Right lobe of liver (tissue), 6 donors: ENCODE results near the gene NELFB. TPM values are rescaled to one million over a fixed set of nuclear protein-coding genes. Genes with fewer than 3 reads are reported as not detected.

Experiments used
- ATAC-seq, 4 donors: fragments of 200-7000 bp; cut with Tn5 transposase; one replicate each; pipeline ENCODE4 v1.9.1; 2020; ENCODE audit warnings: mild to moderate bottlenecking in 4 of 4, moderate library complexity in 4 of 4
- DNase-seq, 3 donors: peaks; one replicate each; pipeline ENCODE4 v3.0.0-alpha.2; 2020
- H3K27ac ChIP-seq, 3 donors: fragments of 200-600 bp; one replicate each; pipeline ENCODE4 v1.8.0; 2022
- H3K27me3 ChIP-seq, 2 donors: fragments of 200-600 bp; one replicate each; pipeline ENCODE4 v1.8.0; 2022
- H3K36me3 ChIP-seq, 4 donors: fragments of 200-600 bp; sonication (generic) in 1 of 4; one replicate each; pipeline versions ENCODE4 v1.5.1 to v1.8.0; 2017 to 2022; ENCODE audit warnings: control low read depth in 1 of 4
- H3K4me1 ChIP-seq, 4 donors: fragments of 200-600 bp; sonication (generic) in 1 of 4; one replicate each; pipeline versions ENCODE4 v1.5.1 to v1.8.0; 2017 to 2022; ENCODE audit warnings: control low read depth in 1 of 4
- H3K4me3 ChIP-seq, 3 donors: fragments of 200-600 bp; one replicate each; pipeline ENCODE4 v1.8.0; 2022
- H3K9me3 ChIP-seq, 4 donors: fragments of 200-600 bp; sonication (generic) in 1 of 4; one replicate each; pipeline versions ENCODE4 v1.5.1 to v1.8.0; 2017 to 2022; ENCODE audit warnings: control low read depth in 1 of 4
- CTCF ChIP-seq, 4 donors: fragments of 200-600 bp in 3 of 4; fragments of 450-650 bp in 1 of 4; IDR thresholded peaks; one replicate each; pipeline versions ENCODE4 v1.5.1 to v1.8.0; 2016 to 2022; ENCODE audit warnings: antibody characterized with exemption in 4 of 4, mild to moderate bottlenecking in 2 of 4
- POLR2A ChIP-seq: fragments of 450-650 bp; IDR thresholded peaks from one replicate; pipeline ENCODE4 v1.6.1; 2017; ENCODE audit warnings: antibody characterized with exemption, mild to moderate bottlenecking
- WGBS: methylation state at CpG from one replicate; pipeline ENCODE4 v1.1.6; 2018; ENCODE audit warnings: low coverage, low lambda C conversion rate; ENCODE audit not compliant: insufficient coverage; ENCODE audit errors: missing lambda C conversion rate; 5-methylcytosine and 5-hydroxymethylcytosine counted together
- intact Hi-C, 2 donors: fragments of 100-400 bp; cut with DNase I; formaldehyde crosslinking; loops; one replicate each; pipeline versions ENCODE4 v1.11.2 to v1.14.1; 2022
- total RNA-seq, 6 experiments: library from RNA; depleted of rRNA in 2 of 6; stranded (reverse); fragments of >200 nt in 2 of 6; fragmentation: NEBNext Ultra II Directional in 3 of 6; extraction: Animal tissue kit (Norgen Biotek cat#: 25700) in 3 of 6; gene quantifications; one replicate each; pipeline versions ENCODE4 v1.1.0 to v1.2.4, GENCODE V29; 2016 to 2023
- donor health status: DM: no; HTN: yes; CAD: no.
- donor health status: DM: no; HTN: no; CAD: no.
- donor health status: DM: no; HTN: no; CAD: no.
- donor health status: DM: no; HTN: yes; CAD: no.
- donor health status: DM: no; HTN: yes; CAD: no.

NELFB gene
- total RNA-seq, 6 experiments from 2014 or later: 15.6 to 21.6 (median 20.1) TPM

- DNase-seq (peak in 1 of 3 donors; percentile 70), ATAC-seq (peak; percentile 29 to 61 (median 44))
- Histone ChIP-seq H3K36me3 (no peaks in the 10 kb centered on the region), H3K4me3 (peak overlapping the region in 2 of 3 donors; percentile 17 to 29), H3K9me3 (no peaks in the 10 kb centered on the region), H3K27me3 (no peaks in the 10 kb centered on the region), H3K27ac (no peak overlapping the region), H3K4me1 (peaks cover 0 to 5% (median 0%) of the 10 kb centered on the region in 4 donors)
- no peak for TF ChIP-seq POLR2A
- TF ChIP-seq CTCF (IDR thresholded peaks at IDR 0.05): no peak
- WGBS: 77% methylated on average over 10 of the region's 36 CpGs
- intact Hi-C loops: no loop called here
These were observed 37.6 kb upstream of the NELFB start for GRCh38 chr9:137217276-137218211.

GRCh38 chr9:137218212-137218753 is 36.8 kb upstream of the NELFB start:
- H3K27ac ChIP-seq: no peak overlapping the region
- no peak for DNase-seq
- no peak for ATAC-seq
- peaks cover 0 to 11% (median 2%) of the 10 kb centered on the region in 4 donors for H3K4me1 ChIP-seq
- H3K4me3 ChIP-seq: no peak overlapping the region
- no CpG with 5 or more reads among the region's 30 CpGs for WGBS
- intact Hi-C loops: no loop called here
- no peaks in the 10 kb centered on the region for H3K9me3 ChIP-seq
- no peaks in the 10 kb centered on the region for H3K36me3 ChIP-seq
- H3K27me3 ChIP-seq: no peaks in the 10 kb centered on the region
- TF ChIP-seq POLR2A: no peak
- TF ChIP-seq CTCF (IDR thresholded peaks at IDR 0.05): no peak

- no peak overlapping the region for H3K4me3 ChIP-seq
- H3K9me3 ChIP-seq: no peaks in the 10 kb centered on the region
- DNase-seq: no peak
- H3K27me3 ChIP-seq: no peaks in the 10 kb centered on the region
- ATAC-seq: peak in 1 of 4 donors; percentile 20
- intact Hi-C loops: no loop called here
- peaks cover 0 to 12% (median 2%) of the 10 kb centered on the region in 4 donors for H3K4me1 ChIP-seq
- TF ChIP-seq POLR2A (no peak), CTCF (IDR thresholded peaks at IDR 0.05) (no peak)
- no peaks in the 10 kb centered on the region for H3K36me3 ChIP-seq
- WGBS: 55% methylated on average over 4 of the region's 12 CpGs
- H3K27ac ChIP-seq: no peak overlapping the region
These were observed 36.3 kb upstream of the NELFB start for GRCh38 chr9:137218754-137219271.

- ATAC-seq (no peak), DNase-seq (no peak)
- no peaks in the 10 kb centered on the region for H3K27me3 ChIP-seq
- WGBS: 100% methylated on average over 2 of the region's 10 CpGs
- TF ChIP-seq CTCF (IDR thresholded peaks at IDR 0.05) (no peak), POLR2A (no peak)
- no peaks in the 10 kb centered on the region for H3K9me3 ChIP-seq
- H3K27ac ChIP-seq: no peak overlapping the region
- intact Hi-C loops: no loop called here
- peaks cover 0 to 17% (median 5%) of the 10 kb centered on the region in 4 donors for H3K4me1 ChIP-seq
- H3K36me3 ChIP-seq: no peaks in the 10 kb centered on the region
- no peak overlapping the region for H3K4me3 ChIP-seq
These were observed 35.3 kb upstream of the NELFB start for GRCh38 chr9:137219757-137220316.
